ENCODE results near the gene TMUB1. TPM values are rescaled to one million over a fixed set of nuclear protein-coding genes. Genes with fewer than 3 reads are reported as not detected.

TMUB1 gene
- total and polyA plus RNA-seq, 12 donors, result 5.2 to 152 (median 43.4) TPM

GRCh38 chr7:151070574-151070960 lies 12.7 kb downstream of the TMUB1 start:
- Histone ChIP-seq H3K36me3 (replicated peaks in 1 of 2) (peaks cover 0 to 100% of the 10 kb centered on the region in 2 donors), H3K4me1 (replicated peaks in 1 of 2) (no peaks in the 10 kb centered on the region), H3K9me3 (replicated peaks in 1 of 3) (no peaks in the 10 kb centered on the region), H3K4me3 (no peak overlapping the region), H3K27me3 (no peaks in the 10 kb centered on the region), H3K27ac (no peak overlapping the region)
- intact Hi-C loops (cut with DNase I), result no loop called here
- TF ChIP-seq POLR2A (IDR thresholded peaks at IDR 0.05) (no peak), CTCF (IDR thresholded peaks at IDR 0.05) (no peak)
- no peak for DNase-seq
- 87 to 94% (median 89%) methylated on average over 3 to 15 of the region's 15 CpGs for WGBS, 4 donors

GRCh38 chr7:151069841-151070573 lies 13.3 kb downstream of the TMUB1 start:
- Histone ChIP-seq H3K27me3 (no peaks in the 10 kb centered on the region), H3K36me3 (replicated peaks in 1 of 2) (peaks cover 0 to 100% of the 10 kb centered on the region in 2 donors), H3K4me1 (replicated peaks in 1 of 2) (no peaks in the 10 kb centered on the region), H3K9me3 (replicated peaks in 1 of 3) (no peaks in the 10 kb centered on the region), H3K27ac (no peak overlapping the region), H3K4me3 (no peak overlapping the region)
- TF ChIP-seq POLR2A (IDR thresholded peaks at IDR 0.05) (no peak), CTCF (IDR thresholded peaks at IDR 0.05) (no peak)
- intact Hi-C loops (cut with DNase I), result no loop called here
- DNase-seq, result no peak
- WGBS, 4 donors, result 89 to 94% (median 92%) methylated on average over 3 to 17 of the region's 17 CpGs

GRCh38 chr7:151068069-151068773 lies 15.1 kb downstream of the TMUB1 start:
- WGBS, 4 donors, result 86 to 91% (median 89%) methylated on average over 10 to 12 of the region's 12 CpGs
- Histone ChIP-seq H3K4me1 (replicated peaks in 1 of 2) (peaks cover 0 to 4% of the 10 kb centered on the region in 2 donors), H3K4me3 (no peak overlapping the region), H3K27ac (no peak overlapping the region), H3K36me3 (replicated peaks in 1 of 2) (peaks cover 0 to 93% of the 10 kb centered on the region in 2 donors), H3K27me3 (no peaks in the 10 kb centered on the region), H3K9me3 (replicated peaks in 1 of 3) (no peaks in the 10 kb centered on the region)
- TF ChIP-seq CTCF (IDR thresholded peaks at IDR 0.05) (no peak), POLR2A (IDR thresholded peaks at IDR 0.05) (no peak)
- DNase-seq, result no peak
- intact Hi-C loops (cut with DNase I), result no loop called here

- H3K27ac ChIP-seq, result no peak overlapping the region
- H3K9me3 ChIP-seq (replicated peaks in 1 of 3), result no peaks in the 10 kb centered on the region
- H3K27me3 ChIP-seq, result no peaks in the 10 kb centered on the region
- DNase-seq, result no peak
- H3K4me3 ChIP-seq, result no peak overlapping the region
- TF ChIP-seq CTCF (IDR thresholded peaks at IDR 0.05) (no peak), POLR2A (IDR thresholded peaks at IDR 0.05) (no peak)
- peaks cover 15 to 21% of the 10 kb centered on the region in 2 donors for H3K4me1 ChIP-seq (replicated peaks in 1 of 2)
- peaks cover 0 to 75% of the 10 kb centered on the region in 2 donors for H3K36me3 ChIP-seq (replicated peaks in 1 of 2)
- WGBS, 4 donors, result 79 to 93% (median 91%) methylated on average over 14 to 39 of the region's 39 CpGs
- intact Hi-C loops (cut with DNase I), result no loop called here
Measured at GRCh38 chr7:151066273-151066974, 16.9 kb downstream of the TMUB1 start.
